ENCODE measurements around the gene ITLN1. TPM values are rescaled to one million over a fixed set of nuclear protein-coding genes. Genes with fewer than 3 reads are reported as not detected.

ITLN1 gene
- total and polyA plus RNA-seq, 4 donors = 0.86 to 110 (median 2.5) TPM

GRCh38 chr1:160891474-160891873 lies 6.5 kb upstream of the ITLN1 start:
- ATAC-seq (ENCODE audit: insufficient read depth, low FRiP score) (no peak), DNase-seq (no peak)
- Histone ChIP-seq H3K4me3 (no peak overlapping the region), H3K9me3 (ENCODE audit: control insufficient read depth in 4 of 4, insufficient read depth in 3 of 4, low read length in 3 of 4) (peaks cover 0 to 5% (median 0%) of the 10 kb centered on the region in 4 donors), H3K4me1 (ENCODE audit: control insufficient read depth in 5 of 5, insufficient read depth in 5 of 5, low read length in 5 of 5) (peaks cover 0 to 1% (median 0%) of the 10 kb centered on the region in 5 donors), H3K27ac (ENCODE audit: low read depth in 1 of 2, low read length in 1 of 2) (no peak overlapping the region), H3K9ac (ENCODE audit: insufficient read depth in 1 of 2, low read length in 2 of 2) (no peak overlapping the region), H3K36me3 (ENCODE audit: control insufficient read depth in 4 of 4, insufficient read depth in 4 of 4, low read length in 4 of 4) (no peaks in the 10 kb centered on the region), H3K27me3 (ENCODE audit: control insufficient read depth in 3 of 3, insufficient read depth in 3 of 3, low read length in 2 of 3) (no peaks in the 10 kb centered on the region)
- WGBS, 2 donors = 49 to 77% methylated on average over 2 of the region's 2 CpGs
- TF ChIP-seq CTCF (IDR thresholded peaks at IDR 0.05; ENCODE audit: control extremely low read depth, extremely low read depth) = no peak

- no peak for TF ChIP-seq CTCF (IDR thresholded peaks at IDR 0.05; ENCODE audit: control extremely low read depth, extremely low read depth)
- 34 to 47% methylated on average over 2 of the region's 2 CpGs for WGBS, 2 donors
- H3K36me3 ChIP-seq (ENCODE audit: control insufficient read depth in 4 of 4, insufficient read depth in 4 of 4, low read length in 4 of 4) = no peaks in the 10 kb centered on the region
- DNase-seq (no peak), ATAC-seq (ENCODE audit: insufficient read depth, low FRiP score) (no peak)
- no peak overlapping the region for H3K9ac ChIP-seq (ENCODE audit: insufficient read depth in 1 of 2, low read length in 2 of 2)
- peaks cover 0 to 3% (median 0%) of the 10 kb centered on the region in 4 donors for H3K9me3 ChIP-seq (ENCODE audit: control insufficient read depth in 4 of 4, insufficient read depth in 3 of 4, low read length in 3 of 4)
- H3K4me1 ChIP-seq (ENCODE audit: control insufficient read depth in 5 of 5, insufficient read depth in 5 of 5, low read length in 5 of 5) = peaks cover 0 to 3% (median 0%) of the 10 kb centered on the region in 5 donors
- no peak overlapping the region for H3K27ac ChIP-seq (ENCODE audit: low read depth in 1 of 2, low read length in 1 of 2)
- H3K4me3 ChIP-seq = no peak overlapping the region
- no peaks in the 10 kb centered on the region for H3K27me3 ChIP-seq (ENCODE audit: control insufficient read depth in 3 of 3, insufficient read depth in 3 of 3, low read length in 2 of 3)
Observed at GRCh38 chr1:160888926-160889325, 3.9 kb upstream of the ITLN1 start.

- no peaks in the 10 kb centered on the region for H3K9me3 ChIP-seq (ENCODE audit: control insufficient read depth in 4 of 4, insufficient read depth in 3 of 4, low read length in 3 of 4)
- no peaks in the 10 kb centered on the region for H3K36me3 ChIP-seq (ENCODE audit: control insufficient read depth in 4 of 4, insufficient read depth in 4 of 4, low read length in 4 of 4)
- no peak overlapping the region for H3K9ac ChIP-seq (ENCODE audit: insufficient read depth in 1 of 2, low read length in 2 of 2)
- WGBS, 2 donors = 52 to 80% methylated on average over 2 of the region's 2 CpGs
- no peak overlapping the region for H3K4me3 ChIP-seq
- ATAC-seq (ENCODE audit: insufficient read depth, low FRiP score) = no peak
- H3K4me1 ChIP-seq (ENCODE audit: control insufficient read depth in 5 of 5, insufficient read depth in 5 of 5, low read length in 5 of 5) = peaks cover 0 to 3% (median 0%) of the 10 kb centered on the region in 5 donors
- no peak for DNase-seq
- H3K27ac ChIP-seq (ENCODE audit: low read depth in 1 of 2, low read length in 1 of 2) = no peak overlapping the region
- no peaks in the 10 kb centered on the region for H3K27me3 ChIP-seq (ENCODE audit: control insufficient read depth in 3 of 3, insufficient read depth in 3 of 3, low read length in 2 of 3)
- TF ChIP-seq CTCF (IDR thresholded peaks at IDR 0.05; ENCODE audit: control extremely low read depth, extremely low read depth) = no peak
Observed at GRCh38 chr1:160887071-160887470, 2.1 kb upstream of the ITLN1 start.

- H3K27me3 ChIP-seq (ENCODE audit: control insufficient read depth in 3 of 3, insufficient read depth in 3 of 3, low read length in 2 of 3) = no peaks in the 10 kb centered on the region
- H3K4me1 ChIP-seq (ENCODE audit: control insufficient read depth in 5 of 5, insufficient read depth in 5 of 5, low read length in 5 of 5) = peaks cover 0 to 3% (median 0%) of the 10 kb centered on the region in 5 donors
- no peak overlapping the region for H3K27ac ChIP-seq (ENCODE audit: low read depth in 1 of 2, low read length in 1 of 2)
- H3K9ac ChIP-seq (ENCODE audit: insufficient read depth in 1 of 2, low read length in 2 of 2) = no peak overlapping the region
- H3K4me3 ChIP-seq = no peak overlapping the region
- no peaks in the 10 kb centered on the region for H3K36me3 ChIP-seq (ENCODE audit: control insufficient read depth in 4 of 4, insufficient read depth in 4 of 4, low read length in 4 of 4)
- TF ChIP-seq CTCF (IDR thresholded peaks at IDR 0.05; ENCODE audit: control extremely low read depth, extremely low read depth) = no peak
- H3K9me3 ChIP-seq (ENCODE audit: control insufficient read depth in 4 of 4, insufficient read depth in 3 of 4, low read length in 3 of 4) = no peaks in the 10 kb centered on the region
- 81 to 88% methylated on average over 6 of the region's 6 CpGs for WGBS, 2 donors
- ATAC-seq (ENCODE audit: insufficient read depth, low FRiP score) (no peak), DNase-seq (no peak)
Observed at GRCh38 chr1:160884579-160884978, 401 bp downstream of the ITLN1 start.
